Stromal cell of bone marrow (primary cell): ENCODE measurements around the gene RBM18.

Source experiments
- DNase-seq: peaks from one replicate; pipeline ENCODE4 v3.0.0-alpha.2; 2012; ENCODE audit warnings: low read depth

RBM18 gene

DNA sequence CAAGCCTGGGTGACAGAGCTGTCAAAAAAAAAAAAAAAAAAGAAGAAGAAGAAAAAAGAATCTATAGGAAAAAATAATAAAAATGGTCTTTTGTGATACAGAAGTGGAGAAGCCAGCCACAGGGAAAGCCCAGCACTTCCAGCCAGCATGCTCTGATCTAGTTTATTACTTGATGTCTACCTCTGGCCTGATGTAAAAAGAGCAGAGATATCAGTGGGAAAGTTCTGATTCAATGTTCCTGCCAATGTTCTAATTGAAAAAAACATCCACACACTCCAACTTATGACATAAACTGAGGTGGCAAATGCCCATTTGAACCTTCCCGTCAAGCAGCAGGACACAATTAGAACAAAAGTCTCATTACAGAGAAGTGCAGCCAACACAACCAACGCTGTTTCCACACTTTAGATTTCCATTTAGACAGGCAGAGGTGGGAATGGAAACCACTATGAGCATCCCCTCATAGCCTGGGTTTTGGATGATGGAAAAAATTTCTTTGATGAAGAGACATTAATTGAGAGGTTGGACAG lies 5.7 kb downstream of the RBM18 start:
- DNase-seq: no peak

DNA sequence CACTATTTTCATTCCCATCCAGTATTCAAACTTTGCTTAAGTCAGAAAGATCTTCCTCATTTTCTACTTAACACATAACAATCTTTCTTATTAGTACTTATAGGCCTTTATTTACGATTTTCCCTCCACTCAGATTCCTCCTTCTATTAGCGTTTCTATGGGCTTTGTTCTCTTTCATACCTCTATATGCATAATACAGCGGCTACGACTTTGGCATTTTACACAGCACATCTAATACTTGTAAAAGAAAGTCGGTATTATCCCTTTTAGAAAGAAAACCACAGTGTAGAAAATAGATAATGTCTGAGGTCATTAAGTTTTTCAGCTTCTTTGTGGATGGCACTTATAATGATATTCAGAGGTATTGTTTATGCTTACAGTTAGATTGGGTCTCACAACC lies 8.4 kb downstream of the RBM18 start:
- DNase-seq: no peak

DNA sequence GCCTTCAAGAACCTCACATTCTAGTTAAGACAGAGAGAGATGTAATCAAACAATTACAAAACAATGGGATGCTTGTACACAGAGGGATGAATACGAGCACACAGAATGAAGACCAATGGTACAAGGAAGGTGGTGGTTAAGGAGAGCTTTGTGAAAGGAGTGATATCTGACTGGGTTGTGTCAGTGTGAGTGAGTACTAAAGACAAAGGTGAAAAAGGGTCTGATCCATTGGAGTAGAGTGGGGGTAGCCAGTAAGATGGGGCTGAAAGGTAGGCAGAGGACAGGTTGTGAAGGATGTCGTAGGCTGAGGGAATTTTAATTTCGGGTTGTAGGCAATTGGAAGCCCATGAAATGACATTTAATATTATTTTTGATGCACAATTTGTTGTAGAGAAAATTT lies 9.9 kb downstream of the RBM18 start:
- DNase-seq: no peak

DNA sequence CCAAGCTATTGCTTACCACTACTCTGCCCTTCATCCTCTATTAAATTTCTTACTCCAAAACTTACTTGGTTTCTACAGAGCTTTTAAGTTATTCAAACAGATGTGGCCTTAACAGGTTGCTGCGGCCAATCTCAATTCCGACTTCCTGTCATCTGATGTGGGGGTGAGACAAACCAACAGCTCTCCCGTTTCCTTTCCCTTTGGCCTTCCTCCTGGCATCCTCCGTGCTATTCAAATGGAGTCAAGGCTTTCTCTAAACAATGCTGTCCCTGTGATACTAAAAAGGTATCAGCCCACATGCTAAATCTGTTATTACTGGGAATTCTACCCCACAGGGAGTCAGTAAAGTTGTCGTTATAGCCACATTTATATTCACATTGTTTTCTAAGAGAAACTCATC lies 11.8 kb downstream of the RBM18 start:
- no peak for DNase-seq

DNA sequence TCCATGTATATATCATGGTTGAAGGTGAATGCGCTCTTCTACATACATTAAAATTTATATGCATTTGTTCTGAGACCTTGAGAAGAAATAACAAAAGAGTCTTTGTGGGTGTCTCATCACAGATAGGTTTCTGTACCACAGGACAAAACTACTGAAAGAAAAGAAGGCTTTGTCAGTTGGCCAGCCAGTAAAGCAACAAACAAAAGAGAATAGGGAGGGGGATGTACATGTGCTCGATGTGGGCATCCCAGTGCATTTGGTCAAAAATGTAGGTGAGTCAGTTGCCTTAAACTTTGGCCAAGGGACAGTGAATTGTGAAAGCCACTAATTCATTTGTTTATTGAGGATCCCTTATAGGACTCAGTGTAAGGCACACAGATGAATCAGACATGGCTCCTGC lies 13.3 kb downstream of the RBM18 start:
- DNase-seq: no peak

DNA sequence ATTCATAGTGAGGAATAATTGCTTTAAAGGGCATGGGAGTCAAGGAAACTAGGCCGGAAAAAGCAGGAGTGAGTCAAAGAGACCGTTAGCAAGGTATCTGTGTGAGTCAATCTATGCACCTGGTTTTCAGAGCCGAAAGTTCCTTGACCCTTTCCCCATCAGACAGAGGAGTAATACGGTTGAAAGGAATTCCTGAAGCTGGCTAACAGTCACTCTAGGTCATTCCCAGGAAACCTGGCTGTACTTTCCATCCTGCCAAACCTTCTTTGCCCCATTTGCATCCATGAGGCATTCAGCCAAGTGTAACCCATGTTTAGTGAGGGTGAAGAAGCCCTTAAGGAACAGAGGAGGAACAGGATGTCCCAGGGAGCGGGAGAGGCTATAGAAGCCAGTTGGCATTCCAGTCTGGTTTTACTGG lies 16.2 kb downstream of the RBM18 start:
- no peak for DNase-seq

GRCh38 chr9:122246666-122247065 lies 18.0 kb downstream of the RBM18 start:
- no peak for DNase-seq

GRCh38 chr9:122244349-122244748 lies 20.3 kb downstream of the RBM18 start:
- DNase-seq: no peak

- DNase-seq: no peak
These were observed 24.9 kb downstream of the RBM18 start for GRCh38 chr9:122239722-122240121.

DNA sequence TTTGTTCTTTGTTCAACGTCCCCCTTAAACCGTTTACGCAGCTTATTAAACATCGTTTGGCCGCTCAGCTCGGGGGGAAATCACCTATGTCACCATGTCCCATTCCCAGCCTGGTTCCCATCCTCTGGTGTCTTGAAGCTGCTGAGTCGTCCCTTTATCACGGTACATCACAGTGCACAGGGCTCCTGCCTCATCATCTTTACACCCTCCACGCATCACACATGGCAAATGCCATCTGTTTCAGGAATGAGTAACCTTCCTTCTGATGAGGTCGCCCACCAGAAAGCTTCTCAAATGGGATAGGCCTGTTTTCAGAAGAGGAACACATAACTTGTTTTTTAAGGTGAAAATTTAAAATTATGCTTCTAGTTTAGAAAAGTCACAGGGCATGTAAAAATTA lies 28.0 kb downstream of the RBM18 start:
- no peak for DNase-seq

- no peak for DNase-seq
These were observed 30.5 kb downstream of the RBM18 start for GRCh38 chr9:122234022-122234748.

- no peak for DNase-seq
These were observed 31.8 kb downstream of the RBM18 start for GRCh38 chr9:122232796-122233306.

DNA sequence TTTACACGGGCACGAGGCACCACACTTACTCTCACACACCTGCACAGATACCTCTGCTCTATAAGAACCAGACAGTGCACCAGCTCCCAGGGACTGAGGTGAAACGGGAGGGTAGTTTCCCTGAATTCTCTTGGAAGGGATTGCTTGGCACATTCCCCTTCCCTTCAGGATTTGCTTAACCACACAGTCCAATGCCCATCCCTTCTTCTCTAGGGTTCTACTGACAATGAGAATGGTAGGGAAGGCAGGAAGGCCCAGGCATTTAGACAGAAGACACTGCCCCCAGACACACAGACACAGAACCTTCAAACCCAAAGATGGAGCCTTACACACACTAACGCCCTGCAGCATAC lies 35.2 kb downstream of the RBM18 start:
- DNase-seq: no peak

DNA sequence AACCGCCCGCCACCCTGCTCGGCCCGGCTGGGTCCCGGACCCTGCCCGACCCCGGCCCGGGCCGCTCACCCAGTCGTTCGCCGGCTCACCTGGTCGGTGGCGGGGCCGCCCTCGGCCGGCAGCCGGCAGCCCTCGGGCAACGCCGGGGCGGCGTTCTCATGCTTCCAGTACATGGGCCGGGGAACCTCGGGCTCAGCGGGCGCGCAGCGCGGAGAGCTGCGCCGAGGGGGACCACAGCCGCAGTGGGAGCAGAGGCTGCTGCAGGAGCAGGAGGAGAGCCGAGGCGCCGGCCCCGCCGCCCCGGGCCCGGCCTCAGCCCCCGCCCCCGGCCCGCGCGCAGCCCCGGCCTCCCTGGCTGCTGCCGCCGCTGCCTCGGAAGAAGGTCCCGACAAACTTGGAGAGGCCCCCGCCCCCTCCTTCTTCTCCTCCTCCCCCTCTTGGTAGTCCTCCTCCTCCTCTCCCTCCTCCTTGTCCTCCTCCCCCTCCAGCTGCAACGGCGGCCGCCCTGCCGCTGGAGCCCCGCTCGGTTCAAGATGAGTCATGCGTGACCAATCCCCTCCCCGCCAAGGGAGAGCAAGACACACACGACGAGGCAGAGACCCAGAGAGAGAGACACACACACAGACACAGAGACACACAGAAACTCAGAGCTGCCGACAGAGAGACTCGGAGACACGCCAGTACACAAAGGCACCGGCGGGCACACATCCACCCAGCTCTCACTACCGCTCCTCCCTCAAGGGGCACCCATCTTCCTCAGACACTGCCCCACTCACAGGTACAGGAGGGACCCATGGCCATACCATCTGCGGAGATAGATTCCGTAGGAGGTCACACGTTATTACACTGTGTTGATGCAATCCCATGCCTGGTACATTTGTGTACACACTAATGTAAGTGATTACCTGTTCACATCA lies 35.8 kb downstream of the RBM18 start, which contains the start of gene LHX6:
Gene LHX6, minus strand, starts transcription at position 390 of the 917 bp plus-strand sequence. Its CDS starts 217 bp downstream, at position 173.
- no peak for DNase-seq

GRCh38 chr9:122228191-122228567 lies 36.5 kb downstream of the RBM18 start:
- no peak for DNase-seq

DNA sequence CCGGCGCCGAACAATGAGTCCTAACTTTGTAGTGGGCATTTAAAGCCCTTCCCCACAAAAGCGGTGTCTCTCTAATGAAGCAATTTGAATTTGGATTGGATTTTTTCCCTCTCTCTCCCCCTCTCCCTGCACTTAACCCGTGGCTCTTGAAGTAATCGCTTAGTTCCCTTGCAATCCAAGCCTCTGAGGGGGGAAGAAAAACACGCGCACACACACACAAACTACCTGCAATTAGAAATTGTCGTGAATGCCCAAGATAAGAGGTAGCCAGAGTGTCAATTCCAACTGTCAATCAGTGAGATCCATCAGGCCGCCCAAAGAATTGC lies 37.1 kb downstream of the RBM18 start:
- DNase-seq: no peak

- DNase-seq: no peak
These were observed 37.7 kb downstream of the RBM18 start for GRCh38 chr9:122226758-122227574.

DNA sequence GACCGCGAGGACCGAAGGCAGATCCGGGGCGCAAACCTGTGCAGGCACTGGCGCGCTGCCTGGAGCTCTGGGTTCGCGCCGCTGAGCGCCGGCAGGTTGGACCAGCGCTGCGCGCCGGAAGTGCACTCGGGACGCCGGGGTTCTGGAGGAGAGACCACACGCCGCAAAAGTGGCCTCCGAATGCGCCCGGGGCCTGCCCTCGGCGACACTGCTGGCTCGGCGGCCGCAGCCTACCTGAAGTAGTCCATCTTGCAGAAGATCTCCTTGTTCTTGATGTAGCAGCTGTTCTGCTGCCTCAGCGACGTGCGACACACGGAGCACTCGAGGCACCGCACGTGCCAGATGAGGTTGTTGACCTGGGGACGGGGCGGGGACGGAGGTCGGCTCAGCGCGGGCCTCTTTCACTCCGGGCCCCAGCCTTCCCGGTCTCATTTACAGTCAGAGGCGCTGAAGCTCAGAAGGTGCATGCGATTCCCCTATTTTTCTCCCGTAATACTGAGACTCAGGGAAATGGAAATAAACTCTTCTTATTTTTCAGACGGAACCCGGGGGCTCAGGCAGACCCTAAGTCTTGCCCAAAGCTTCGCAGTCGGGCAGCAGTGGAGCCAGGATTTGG lies 38.4 kb downstream of the RBM18 start:
- DNase-seq: no peak

- no peak for DNase-seq
These were observed 39.1 kb downstream of the RBM18 start for GRCh38 chr9:122225312-122226141.

DNA sequence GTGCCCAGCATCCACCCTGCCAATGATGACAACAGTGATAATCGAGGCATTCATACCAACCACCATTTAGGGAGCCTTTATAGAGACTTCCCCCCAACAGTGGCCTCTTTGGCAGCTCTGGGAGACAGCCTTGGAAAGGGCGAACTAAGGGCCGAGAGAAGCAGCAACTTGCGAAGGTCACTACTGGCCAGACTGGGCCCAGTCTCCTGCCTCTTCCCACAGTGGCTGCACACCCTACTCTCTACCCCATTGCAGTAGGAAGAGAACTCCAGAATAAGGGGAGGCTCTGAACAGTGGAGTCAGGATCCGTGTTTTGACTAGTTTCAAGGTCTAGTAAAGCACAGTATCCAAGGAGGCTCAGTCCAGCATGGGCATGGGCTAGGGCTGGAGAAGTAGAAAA lies 41.2 kb downstream of the RBM18 start:
- DNase-seq: no peak

DNA sequence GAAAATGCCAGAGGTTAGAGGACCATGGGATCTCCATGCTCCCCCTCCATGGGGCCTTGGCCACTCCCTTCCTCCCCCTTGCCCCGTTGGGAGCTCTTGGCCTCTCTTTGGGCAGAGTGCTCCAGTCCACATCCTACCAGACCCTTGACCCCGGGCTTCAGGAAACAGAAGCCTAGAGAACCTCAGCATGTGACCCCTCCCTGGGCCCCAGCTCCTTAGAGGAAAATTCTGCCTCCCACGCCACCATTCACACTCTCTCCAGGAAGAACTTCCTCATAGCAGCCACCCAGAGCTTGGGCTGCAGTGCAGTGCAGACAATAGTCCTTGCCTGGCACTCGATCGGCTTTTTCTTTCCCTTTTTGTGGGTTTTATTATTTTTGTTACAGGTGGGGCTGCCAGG lies 41.8 kb downstream of the RBM18 start:
- DNase-seq: no peak
